Osteocyte (in vitro differentiated cells): ENCODE measurements around the gene IGF2. TPM values are rescaled to one million over a fixed set of nuclear protein-coding genes. Genes with fewer than 3 reads are reported as not detected.

Source experiments
- DNase-seq: peaks from one replicate; pipeline ENCODE4 v3.0.0; 2021; ENCODE audit warnings: mixed read lengths; ENCODE audit not compliant: unreplicated experiment; ENCODE audit errors: extremely low spot score
- H3K27ac Mint-ChIP-seq: one replicate; pipeline ENCODE4 v1.8.0; 2021; ENCODE audit warnings: mild to moderate bottlenecking, mixed read lengths; ENCODE audit not compliant: unreplicated experiment
- H3K27me3 Mint-ChIP-seq: one replicate; pipeline ENCODE4 v1.8.0; 2021; ENCODE audit warnings: mixed read lengths; ENCODE audit not compliant: unreplicated experiment
- H3K36me3 Mint-ChIP-seq: one replicate; pipeline ENCODE4 v1.8.0; 2021; ENCODE audit warnings: mixed read lengths; ENCODE audit not compliant: unreplicated experiment
- H3K4me1 Mint-ChIP-seq: one replicate; pipeline ENCODE4 v1.8.0; 2021; ENCODE audit warnings: mixed read lengths; ENCODE audit not compliant: unreplicated experiment
- H3K4me3 Mint-ChIP-seq: one replicate; pipeline ENCODE4 v1.8.0; 2021; ENCODE audit warnings: mild to moderate bottlenecking, moderate library complexity, mixed read lengths; ENCODE audit not compliant: unreplicated experiment
- H3K9me3 Mint-ChIP-seq: one replicate; pipeline ENCODE4 v1.8.0; 2021; ENCODE audit warnings: mixed read lengths; ENCODE audit not compliant: unreplicated experiment
- CTCF ChIP-seq: fragments of 200-600 bp; sonication (generic); IDR thresholded peaks from 2 replicates; pipeline ENCODE4 v1.5.0; 2021; ENCODE audit warnings: antibody characterized with exemption, mild to moderate bottlenecking, moderate library complexity
- total RNA-seq: library from RNA; stranded (reverse); gene quantifications from 2 replicates; pipeline ENCODE4 v1.2.1, GENCODE V29; 2021

IGF2 gene
- total RNA-seq, 1 donor from 2014 or later = 590 TPM

GRCh38 chr11:2138431-2139122, 612 bp downstream of the IGF2 start:
- H3K27ac Mint-ChIP-seq = peak overlapping the region; percentile 63
- H3K36me3 Mint-ChIP-seq = peaks cover 6% of the 10 kb centered on the region
- peak overlapping the region; percentile 76 for H3K4me3 Mint-ChIP-seq
- H3K9me3 Mint-ChIP-seq = no peaks in the 10 kb centered on the region
- H3K27me3 Mint-ChIP-seq = peaks cover 35% of the 10 kb centered on the region
- no peak for DNase-seq
- TF ChIP-seq CTCF = no peak
- peaks cover 42% of the 10 kb centered on the region for H3K4me1 Mint-ChIP-seq

- no peak for DNase-seq
- Mint-ChIP-seq H3K27ac (no peak overlapping the region), H3K4me3 (peak overlapping the region; percentile 77), H3K4me1 (peaks cover 38% of the 10 kb centered on the region), H3K27me3 (peaks cover 35% of the 10 kb centered on the region), H3K9me3 (no peaks in the 10 kb centered on the region), H3K36me3 (peaks cover 6% of the 10 kb centered on the region)
- no peak for TF ChIP-seq CTCF
Measured at GRCh38 chr11:2138068-2138430, 1.1 kb downstream of the IGF2 start.

DNA sequence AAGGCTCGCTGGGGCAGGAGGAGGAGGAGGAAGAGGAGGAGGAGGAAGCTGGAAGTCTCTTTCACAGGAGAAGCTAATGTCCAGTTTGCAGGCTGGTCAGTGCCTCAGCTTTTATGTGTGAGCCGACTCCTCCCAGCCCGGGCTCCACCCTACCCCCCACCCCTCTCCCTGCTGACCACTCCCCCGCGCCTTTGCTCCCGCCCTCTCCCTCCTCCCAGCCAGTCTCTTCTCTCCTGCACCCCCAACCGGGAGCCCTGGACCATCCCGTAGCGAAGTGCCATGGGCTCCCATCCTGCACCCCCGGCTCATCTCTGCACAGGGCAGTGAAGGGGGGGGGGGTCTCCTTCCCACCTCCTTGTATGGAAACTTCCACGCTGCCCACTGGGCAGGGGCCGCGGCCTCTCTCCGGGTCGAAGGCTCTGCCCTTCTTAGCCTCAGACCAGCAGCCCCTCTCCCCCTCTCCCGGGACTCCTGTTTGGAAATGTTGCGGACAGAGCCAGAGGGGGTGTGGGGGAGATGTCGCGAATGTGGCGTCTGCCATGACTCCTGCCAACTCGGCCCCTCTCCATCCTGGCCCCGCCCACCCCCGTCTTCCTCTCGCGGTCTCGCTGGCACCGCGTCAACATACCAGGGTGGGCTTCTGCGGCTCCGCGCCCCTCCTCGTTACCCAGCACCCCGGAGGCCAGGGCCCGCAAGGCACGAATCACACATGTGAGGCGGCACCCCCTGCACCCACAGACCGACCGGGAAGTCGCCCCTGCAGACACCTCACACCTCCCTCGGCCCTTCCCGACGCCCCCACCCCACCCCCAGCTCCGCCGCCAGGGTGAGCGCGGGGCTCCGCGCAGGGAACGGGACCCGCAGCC, 1.8 kb downstream of the IGF2 start:
- no peak for DNase-seq
- Mint-ChIP-seq H3K9me3 (no peaks in the 10 kb centered on the region), H3K27ac (peak overlapping the region; percentile 71), H3K36me3 (peaks cover 6% of the 10 kb centered on the region), H3K4me3 (peak overlapping the region; percentile 77), H3K4me1 (peaks cover 32% of the 10 kb centered on the region), H3K27me3 (peaks cover 32% of the 10 kb centered on the region)
- no peak for TF ChIP-seq CTCF

- no peaks in the 10 kb centered on the region for H3K9me3 Mint-ChIP-seq
- no peak for TF ChIP-seq CTCF
- H3K27me3 Mint-ChIP-seq = peaks cover 28% of the 10 kb centered on the region
- peak overlapping the region; percentile 77 for H3K4me3 Mint-ChIP-seq
- peaks cover 28% of the 10 kb centered on the region for H3K4me1 Mint-ChIP-seq
- H3K36me3 Mint-ChIP-seq = peaks cover 6% of the 10 kb centered on the region
- no peak overlapping the region for H3K27ac Mint-ChIP-seq
- no peak for DNase-seq
Measured at GRCh38 chr11:2136952-2137201, 2.3 kb downstream of the IGF2 start.

DNA sequence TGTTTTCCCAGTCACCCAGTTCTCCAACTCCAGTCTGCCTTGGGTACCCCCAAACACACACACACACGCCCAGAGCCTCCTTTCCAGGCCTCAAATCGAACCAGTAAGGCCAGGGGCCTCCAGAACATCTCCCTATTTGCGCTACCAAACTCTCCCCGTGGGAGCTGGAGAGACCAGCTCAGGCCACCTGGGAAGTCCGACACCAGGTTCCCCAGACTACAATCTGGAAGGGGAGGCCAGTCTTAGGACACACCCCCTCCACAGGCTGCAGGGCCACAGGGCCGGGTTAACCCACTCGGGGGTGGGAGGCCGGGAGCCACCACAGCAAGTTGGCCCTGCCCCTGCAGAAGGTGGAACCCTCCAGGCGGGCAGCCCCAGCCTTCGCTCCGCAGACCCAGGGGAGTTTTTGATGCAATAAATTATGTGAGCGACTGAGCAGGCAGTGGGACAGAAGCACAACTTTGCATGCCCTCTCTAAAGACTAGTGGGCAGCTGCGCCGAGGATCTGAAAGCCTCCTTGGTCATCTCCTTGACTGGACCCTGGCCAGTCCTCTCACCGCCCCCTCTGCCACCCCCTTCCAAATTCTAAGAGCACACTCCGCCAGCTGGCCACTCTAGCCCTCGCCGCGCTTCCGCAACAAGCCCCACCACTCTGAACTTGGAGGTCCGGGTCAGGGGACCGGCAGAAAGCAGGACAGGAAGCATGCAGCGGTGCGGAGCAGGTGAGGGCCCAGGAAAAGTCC, 2.8 kb downstream of the IGF2 start:
- DNase-seq = no peak
- H3K36me3 Mint-ChIP-seq = peaks cover 9% of the 10 kb centered on the region
- peaks cover 28% of the 10 kb centered on the region for H3K4me1 Mint-ChIP-seq
- TF ChIP-seq CTCF = no peak
- H3K4me3 Mint-ChIP-seq = peak overlapping the region; percentile 77
- no peak overlapping the region for H3K27ac Mint-ChIP-seq
- H3K9me3 Mint-ChIP-seq = no peaks in the 10 kb centered on the region
- H3K27me3 Mint-ChIP-seq = peaks cover 24% of the 10 kb centered on the region
